ENCODE results near the gene GLCCI1. TPM values are rescaled to one million over a fixed set of nuclear protein-coding genes. Genes with fewer than 3 reads are reported as not detected.

The GLCCI1 gene
- total and polyA plus RNA-seq, 10 of the 15 experiments (the other 5 are each of a cell fraction or from before 2014, with no cell fraction given) = 12.6 to 92.0 (median 27.6) TPM

DNA sequence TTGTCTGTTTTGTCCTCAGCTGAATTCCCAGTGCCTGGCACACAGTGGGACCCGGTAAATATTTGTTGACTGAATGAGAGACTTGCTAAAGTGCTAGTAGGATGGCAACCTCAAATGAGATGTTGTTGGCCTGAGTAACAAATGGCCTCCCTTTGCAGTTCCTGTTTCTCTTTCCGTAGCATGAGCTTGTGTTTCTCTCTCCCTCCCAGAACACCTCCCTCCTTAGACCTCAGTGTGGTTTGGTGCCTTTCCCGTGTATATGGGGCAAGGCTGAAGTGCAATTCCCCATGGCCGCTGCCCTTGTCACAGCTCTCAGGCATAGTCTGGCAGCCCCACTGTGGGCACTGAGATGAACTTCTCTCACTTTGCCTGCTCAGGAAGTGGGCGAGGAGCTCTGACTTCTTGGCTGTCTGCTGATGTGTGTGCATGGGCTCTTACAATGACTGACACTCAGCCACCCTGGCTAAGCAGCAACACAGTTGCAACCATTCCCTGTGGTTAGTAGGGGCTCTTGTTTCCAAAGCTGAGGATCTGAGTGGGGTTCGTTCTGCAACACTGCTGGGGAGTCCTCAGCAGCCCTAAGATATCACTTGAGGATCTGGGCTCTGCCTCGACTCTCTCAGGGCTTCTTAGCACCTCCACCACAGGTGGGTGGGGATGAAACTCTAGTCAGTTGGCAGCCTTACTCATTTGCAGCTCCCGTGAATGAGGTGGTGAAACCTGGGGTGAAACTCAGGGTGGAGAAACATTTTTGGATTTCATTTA, 157.3 kb downstream of the GLCCI1 start (continued):
- 0 out of 2 replicates have a peak, but pooled peaks have one; percentile 23 for TF ChIP-seq ZBTB4 (CRISPR knock-in tag; IDR thresholded peaks at IDR 0.05)
- TF ChIP-seq YY1 (IDR thresholded peaks at IDR 0.05; ENCODE audit: low read depth, low read length) = peak; percentile 87
- no peak for TF ChIP-seq ZBTB33 (IDR thresholded peaks at IDR 0.05)
- TF ChIP-seq SUPT20H (IDR thresholded peaks at IDR 0.05; ENCODE audit: borderline replicate concordance, control insufficient read depth, low read depth, low read length) = no peak
- TF ChIP-seq TBL1XR1 (IDR thresholded peaks at IDR 0.05; ENCODE audit: low read depth, low read length) = 0 out of 2 replicates have a peak, but pooled peaks have one; percentile 17
- TF ChIP-seq, protein P1, sequence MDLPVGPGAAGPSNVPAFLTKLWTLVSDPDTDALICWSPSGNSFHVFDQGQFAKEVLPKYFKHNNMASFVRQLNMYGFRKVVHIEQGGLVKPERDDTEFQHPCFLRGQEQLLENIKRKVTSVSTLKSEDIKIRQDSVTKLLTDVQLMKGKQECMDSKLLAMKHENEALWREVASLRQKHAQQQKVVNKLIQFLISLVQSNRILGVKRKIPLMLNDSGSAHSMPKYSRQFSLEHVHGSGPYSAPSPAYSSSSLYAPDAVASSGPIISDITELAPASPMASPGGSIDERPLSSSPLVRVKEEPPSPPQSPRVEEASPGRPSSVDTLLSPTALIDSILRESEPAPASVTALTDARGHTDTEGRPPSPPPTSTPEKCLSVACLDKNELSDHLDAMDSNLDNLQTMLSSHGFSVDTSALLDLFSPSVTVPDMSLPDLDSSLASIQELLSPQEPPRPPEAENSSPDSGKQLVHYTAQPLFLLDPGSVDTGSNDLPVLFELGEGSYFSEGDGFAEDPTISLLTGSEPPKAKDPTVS (IDR thresholded peaks at IDR 0.05; ENCODE audit: low read depth, low read length) = no peak
- no peak for TF ChIP-seq ELK1 (IDR thresholded peaks at IDR 0.05; ENCODE audit: low read depth, low read length)
- TF ChIP-seq ZNF274 (IDR thresholded peaks at IDR 0.05; ENCODE audit: insufficient read depth, insufficient read length) = no peak
- TF ChIP-seq ZNF217 (IDR thresholded peaks at IDR 0.05) = 0 out of 2 replicates have a peak, but pooled peaks have one; percentile 68
- no peak for TF ChIP-seq JUND (IDR thresholded peaks at IDR 0.05; ENCODE audit: low read depth, low read length)
- no peak for TF ChIP-seq ZNF622 (IDR thresholded peaks at IDR 0.05)
- no peak for TF ChIP-seq YBX1 (IDR thresholded peaks at IDR 0.05)
- peak; percentile 89 for TF ChIP-seq NBN (IDR thresholded peaks at IDR 0.05)
- peak; percentile 86 for TF ChIP-seq BCL11A (IDR thresholded peaks at IDR 0.05; ENCODE audit: low read depth, low read length)
- TF ChIP-seq SUZ12 (IDR thresholded peaks at IDR 0.05; ENCODE audit: unreplicated experiment) = no peak
- TF ChIP-seq TCF12 (IDR thresholded peaks at IDR 0.05; ENCODE audit: low read depth, low read length) = peak; percentile 65; the same call in 1 of the 2 replicates
- peak; percentile 97 for TF ChIP-seq GATAD2B (conservative IDR thresholded peaks at IDR 0.05; ENCODE audit: low read depth)
- TF ChIP-seq EED (IDR thresholded peaks at IDR 0.05; ENCODE audit: low read depth) = peak; percentile 87
- peak; percentile 9 for TF ChIP-seq CHD2 (IDR thresholded peaks at IDR 0.05; ENCODE audit: borderline replicate concordance, low read depth, low read length)
- TF ChIP-seq SMC3 (IDR thresholded peaks at IDR 0.05; ENCODE audit: borderline replicate concordance, low read length) = 0 out of 2 replicates have a peak, but pooled peaks have one; percentile 20
